Upper lobe of right lung (tissue), 1 donor: ENCODE results near the gene HAPLN3. TPM values are rescaled to one million over a fixed set of nuclear protein-coding genes. Genes with fewer than 3 reads are reported as not detected.
"Not testable (repeated sequence)": the region's sequence is repeated elsewhere in the genome, so short reads cannot be mapped to it uniquely, and the experiment has no call there.

Experiments used
- ATAC-seq: fragments of 200-7000 bp; cut with Tn5 transposase; one replicate; pipeline ENCODE4 v1.9.1; 2020; ENCODE audit warnings: mild to moderate bottlenecking, moderate library complexity
- DNase-seq: peaks from one replicate; pipeline ENCODE4 v3.0.0-alpha.2; 2020
- H3K27ac ChIP-seq: fragments of 200-600 bp; one replicate; pipeline ENCODE4 v1.8.0; 2022
- H3K27me3 ChIP-seq: fragments of 200-600 bp; one replicate; pipeline ENCODE4 v1.8.0; 2022; ENCODE audit warnings: mild to moderate bottlenecking
- H3K36me3 ChIP-seq: fragments of 200-600 bp; one replicate; pipeline ENCODE4 v1.8.0; 2022
- H3K4me1 ChIP-seq: fragments of 200-600 bp; one replicate; pipeline ENCODE4 v1.8.0; 2022
- H3K4me3 ChIP-seq: fragments of 200-600 bp; one replicate; pipeline ENCODE4 v1.8.0; 2022; ENCODE audit warnings: mild to moderate bottlenecking
- H3K9me3 ChIP-seq: fragments of 200-600 bp; one replicate; pipeline ENCODE4 v1.8.0; 2022
- intact Hi-C: fragments of 100-400 bp; cut with DNase I; formaldehyde crosslinking; loops from one replicate; pipeline ENCODE4 v1.11.0; 2022
- total RNA-seq: library from RNA; stranded (reverse); fragmentation: NEBNext Ultra II Directional; extraction: Animal tissue kit (Norgen Biotek cat#: 25700); gene quantifications from one replicate; pipeline ENCODE4 v1.2.1, GENCODE V29; 2021
- TF ChIP-seq, protein P1 (sequence below): fragments of 200-600 bp; IDR thresholded peaks from one replicate; pipeline ENCODE4 v1.8.0; 2022; ENCODE audit warnings: antibody characterized with exemption
- donor health status: DM: no; HTN: yes; CAD: no; lungs with severe emphysema.

HAPLN3 gene
- total RNA-seq, 1 donor from 2014 or later = 4.6 TPM

DNA sequence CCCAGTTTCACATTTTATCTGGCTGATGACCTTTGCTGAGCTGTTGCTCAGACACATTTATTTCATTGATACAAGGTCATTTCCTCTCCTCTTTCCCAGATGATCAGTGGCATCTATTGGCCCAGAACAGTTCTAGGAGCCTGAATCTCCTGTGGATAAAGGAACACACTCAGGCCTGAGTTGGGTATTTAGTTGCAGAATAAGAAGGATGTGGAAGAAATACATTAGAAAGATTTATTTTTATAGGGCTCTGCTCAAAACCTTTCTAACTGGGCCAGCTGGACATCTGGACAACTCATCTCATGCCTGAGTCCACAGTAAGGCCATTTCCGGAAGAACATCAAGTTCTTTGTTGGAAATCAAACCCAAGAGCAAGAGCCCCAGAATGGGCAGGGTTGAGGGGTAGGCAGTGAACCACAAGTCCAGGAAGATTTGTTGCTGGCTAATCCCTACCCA, 37.6 kb upstream of the HAPLN3 start:
- DNase-seq = no peak
- Histone ChIP-seq H3K27ac (no peak overlapping the region), H3K4me3 (no peak overlapping the region), H3K36me3 (no peaks in the 10 kb centered on the region), H3K9me3 (peaks cover 4% of the 10 kb centered on the region), H3K4me1 (no peaks in the 10 kb centered on the region), H3K27me3 (no peaks in the 10 kb centered on the region)
- TF ChIP-seq, protein P1, sequence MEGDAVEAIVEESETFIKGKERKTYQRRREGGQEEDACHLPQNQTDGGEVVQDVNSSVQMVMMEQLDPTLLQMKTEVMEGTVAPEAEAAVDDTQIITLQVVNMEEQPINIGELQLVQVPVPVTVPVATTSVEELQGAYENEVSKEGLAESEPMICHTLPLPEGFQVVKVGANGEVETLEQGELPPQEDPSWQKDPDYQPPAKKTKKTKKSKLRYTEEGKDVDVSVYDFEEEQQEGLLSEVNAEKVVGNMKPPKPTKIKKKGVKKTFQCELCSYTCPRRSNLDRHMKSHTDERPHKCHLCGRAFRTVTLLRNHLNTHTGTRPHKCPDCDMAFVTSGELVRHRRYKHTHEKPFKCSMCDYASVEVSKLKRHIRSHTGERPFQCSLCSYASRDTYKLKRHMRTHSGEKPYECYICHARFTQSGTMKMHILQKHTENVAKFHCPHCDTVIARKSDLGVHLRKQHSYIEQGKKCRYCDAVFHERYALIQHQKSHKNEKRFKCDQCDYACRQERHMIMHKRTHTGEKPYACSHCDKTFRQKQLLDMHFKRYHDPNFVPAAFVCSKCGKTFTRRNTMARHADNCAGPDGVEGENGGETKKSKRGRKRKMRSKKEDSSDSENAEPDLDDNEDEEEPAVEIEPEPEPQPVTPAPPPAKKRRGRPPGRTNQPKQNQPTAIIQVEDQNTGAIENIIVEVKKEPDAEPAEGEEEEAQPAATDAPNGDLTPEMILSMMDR = no peak
- no peak for ATAC-seq
- intact Hi-C loops = no loop called here

DNA sequence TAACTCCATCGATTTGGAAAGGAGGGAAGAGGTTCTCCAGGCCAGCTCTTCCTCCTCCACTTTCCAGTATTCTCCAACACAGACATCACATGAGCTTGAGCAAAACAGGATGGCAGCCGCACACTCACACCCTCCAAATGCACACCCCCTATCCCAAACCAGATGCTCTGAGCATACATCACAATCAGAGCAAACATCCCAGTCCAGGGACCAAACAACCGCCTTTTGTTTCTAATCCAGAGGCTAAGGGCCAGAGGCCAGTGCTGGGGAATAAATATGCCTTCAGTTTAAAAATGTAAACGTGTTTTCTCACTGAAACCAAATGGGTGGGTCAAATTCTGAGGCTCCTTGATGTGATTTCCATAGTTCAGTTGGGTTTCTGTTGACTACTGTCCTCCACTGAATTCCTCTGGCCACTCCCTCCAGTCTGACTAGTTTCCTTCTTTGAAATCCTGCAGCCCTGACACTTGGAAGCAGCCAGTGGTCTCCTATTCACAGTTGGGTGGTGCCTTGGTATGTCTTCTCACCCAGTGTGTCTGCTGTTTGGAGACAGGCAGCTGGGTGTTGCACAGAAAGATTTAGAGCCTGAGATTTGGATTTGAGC, 37.0 kb upstream of the HAPLN3 start:
- TF ChIP-seq, protein P1 = no peak
- Histone ChIP-seq H3K4me1 (no peaks in the 10 kb centered on the region), H3K36me3 (no peaks in the 10 kb centered on the region), H3K27ac (peak overlapping the region; percentile 47), H3K9me3 (peaks cover 4% of the 10 kb centered on the region), H3K4me3 (no peak overlapping the region), H3K27me3 (no peaks in the 10 kb centered on the region)
- ATAC-seq (no peak), DNase-seq (no peak)
- intact Hi-C loops = no loop called here

DNA sequence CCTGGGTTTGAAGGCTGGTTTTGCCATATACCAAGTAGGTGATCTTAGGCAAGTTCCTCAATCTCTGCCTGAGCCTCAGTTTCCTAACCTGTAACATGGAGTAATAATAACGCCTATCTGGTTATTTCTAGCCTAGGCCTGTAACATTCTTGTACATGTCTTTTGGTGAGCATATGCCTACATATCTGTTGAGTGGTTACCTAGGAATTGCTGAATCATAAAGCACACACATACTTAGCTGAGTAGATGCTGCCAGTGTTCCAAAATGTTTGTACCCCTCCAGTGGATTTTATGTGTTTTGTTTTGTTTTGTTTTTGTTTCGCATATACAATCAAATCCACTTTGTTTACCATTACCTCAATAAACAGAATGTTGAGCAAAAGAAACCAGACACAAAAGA, 35.2 kb upstream of the HAPLN3 start:
- Histone ChIP-seq H3K36me3 (no peaks in the 10 kb centered on the region), H3K4me3 (no peak overlapping the region), H3K4me1 (no peaks in the 10 kb centered on the region), H3K27me3 (no peaks in the 10 kb centered on the region), H3K27ac (no peak overlapping the region), H3K9me3 (peaks cover 4% of the 10 kb centered on the region)
- intact Hi-C loops = no loop called here
- DNase-seq (no peak), ATAC-seq (no peak)
- TF ChIP-seq, protein P1 = no peak

DNA sequence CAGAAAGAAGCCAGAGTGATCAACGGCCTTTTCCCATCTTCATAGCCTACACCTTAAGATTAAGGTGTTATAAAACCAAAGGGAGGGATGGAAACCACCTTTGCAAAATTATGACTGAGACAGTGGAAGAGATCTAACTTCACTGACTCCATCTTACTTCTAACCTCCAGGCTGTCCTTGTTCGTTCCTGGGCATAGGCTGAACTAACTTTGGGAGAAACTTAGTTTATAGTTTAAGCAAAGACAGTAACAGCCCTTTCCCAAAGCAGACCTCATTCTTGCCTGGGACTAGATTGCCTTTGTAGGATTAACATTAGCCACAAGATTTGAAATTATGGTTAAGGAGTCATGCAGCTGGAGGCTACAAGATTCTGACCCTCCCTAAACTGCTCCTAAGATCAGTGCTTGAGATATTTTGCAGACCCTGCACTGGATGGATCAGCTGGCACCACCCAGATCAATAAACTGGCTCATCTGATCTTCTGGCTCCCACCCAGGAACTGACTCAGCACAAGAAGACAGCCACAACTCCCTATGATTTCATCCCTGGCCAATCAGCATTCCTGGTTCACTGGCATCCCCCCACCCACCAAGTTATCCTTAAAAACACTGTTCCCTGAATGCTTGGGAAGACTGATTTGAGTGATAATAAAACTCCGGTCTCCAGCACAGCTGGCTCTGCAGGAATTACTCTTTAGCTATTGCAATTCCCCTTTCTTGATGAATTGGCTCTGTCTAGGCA, 34.2 kb upstream of the HAPLN3 start:
- intact Hi-C loops, ATAC-seq: not testable (repeated sequence)

DNA sequence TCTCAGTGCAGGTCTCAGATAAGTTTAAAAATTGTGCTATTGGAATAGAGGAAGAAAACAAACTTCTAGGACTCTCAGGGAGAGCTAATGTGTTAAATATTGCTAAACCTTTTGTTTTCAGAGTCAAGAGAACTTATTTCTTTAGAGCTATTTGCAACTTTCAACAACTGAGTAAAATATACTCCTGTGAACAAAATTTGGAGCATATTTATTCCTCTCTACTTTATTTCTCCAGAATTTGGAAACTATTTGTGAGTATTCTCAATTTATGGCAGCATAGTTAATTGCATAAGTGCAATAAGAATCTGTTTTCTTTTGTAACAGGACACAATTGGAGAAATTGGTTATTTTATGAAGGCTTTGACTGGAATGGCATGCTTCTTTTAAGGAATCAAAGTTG, 32.8 kb upstream of the HAPLN3 start:
- DNase-seq, H3K27ac ChIP-seq, H3K27me3 ChIP-seq, ATAC-seq, H3K36me3 ChIP-seq, intact Hi-C loops, H3K9me3 ChIP-seq, H3K4me3 ChIP-seq, H3K4me1 ChIP-seq: not testable (repeated sequence)

More for the DNA sequence above, 34.2 kb upstream of the HAPLN3 start:
- not testable (repeated sequence) for H3K4me3 ChIP-seq, H3K4me1 ChIP-seq, H3K36me3 ChIP-seq, DNase-seq, H3K9me3 ChIP-seq, H3K27ac ChIP-seq, H3K27me3 ChIP-seq

DNA sequence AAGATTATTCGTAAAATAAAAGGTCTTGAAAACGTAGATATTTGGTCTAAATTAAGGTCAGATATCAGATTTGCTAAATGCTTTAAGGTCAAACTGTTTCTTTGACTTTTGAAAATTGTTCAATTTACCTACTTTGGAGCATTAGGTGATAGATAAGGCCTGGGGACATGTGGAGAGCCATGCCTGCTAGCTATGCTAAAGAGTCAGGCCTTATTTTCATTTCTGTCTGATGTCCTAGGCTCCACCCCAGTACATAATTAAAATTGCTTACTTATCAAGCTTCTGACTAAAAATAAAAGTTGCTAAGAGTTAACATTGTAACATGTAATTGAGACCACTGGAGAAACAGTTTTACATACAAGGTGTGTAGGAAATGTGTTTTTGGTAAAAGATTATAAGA, 30.3 kb upstream of the HAPLN3 start:
- H3K9me3 ChIP-seq, H3K27me3 ChIP-seq, H3K27ac ChIP-seq, H3K4me3 ChIP-seq, H3K36me3 ChIP-seq, ATAC-seq, H3K4me1 ChIP-seq, intact Hi-C loops, DNase-seq: not testable (repeated sequence)

DNA sequence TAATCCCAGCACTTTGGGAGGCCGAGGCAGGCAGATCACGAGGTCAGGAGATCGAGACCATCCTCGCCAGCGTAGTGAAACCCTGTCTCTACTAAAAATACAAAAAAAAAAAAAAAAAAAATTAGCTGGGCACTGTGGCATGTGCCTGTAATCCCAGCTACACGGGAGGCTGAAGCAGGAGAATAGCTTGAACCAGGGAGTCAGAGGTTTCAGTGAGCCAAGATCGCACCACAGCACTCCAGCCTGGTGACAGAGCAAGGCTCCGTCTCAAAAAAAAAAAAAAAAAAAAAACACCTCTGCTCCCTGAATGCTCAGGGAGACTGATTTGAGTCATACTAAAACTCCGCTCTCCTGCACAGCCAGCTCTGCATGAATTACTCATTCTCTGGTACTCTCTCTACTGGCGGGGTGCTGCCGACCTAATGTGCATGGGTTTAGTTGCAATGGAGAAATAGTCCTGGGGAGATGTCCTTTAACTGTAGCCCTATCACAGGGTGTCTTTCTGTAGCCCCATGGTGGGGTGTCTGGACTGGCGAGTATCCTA, 25.6 kb upstream of the HAPLN3 start:
- H3K36me3 ChIP-seq, H3K9me3 ChIP-seq, H3K4me1 ChIP-seq, H3K4me3 ChIP-seq, H3K27me3 ChIP-seq, H3K27ac ChIP-seq, intact Hi-C loops, ATAC-seq, DNase-seq: not testable (repeated sequence)
